NCI-H2029 treated with DMSO at 0.1 percent for 48 hours (cell line): ENCODE results near the gene FAM180B.
"Not testable (repeated sequence)": the region's sequence is repeated elsewhere in the genome, so short reads cannot be mapped to it uniquely, and the experiment has no call there.

ENCODE experiments used
- DNase-seq: peaks from one replicate; lab custom pipeline; 2025; lab: John Stamatoyannopoulos, UW

The FAM180B gene

DNA sequence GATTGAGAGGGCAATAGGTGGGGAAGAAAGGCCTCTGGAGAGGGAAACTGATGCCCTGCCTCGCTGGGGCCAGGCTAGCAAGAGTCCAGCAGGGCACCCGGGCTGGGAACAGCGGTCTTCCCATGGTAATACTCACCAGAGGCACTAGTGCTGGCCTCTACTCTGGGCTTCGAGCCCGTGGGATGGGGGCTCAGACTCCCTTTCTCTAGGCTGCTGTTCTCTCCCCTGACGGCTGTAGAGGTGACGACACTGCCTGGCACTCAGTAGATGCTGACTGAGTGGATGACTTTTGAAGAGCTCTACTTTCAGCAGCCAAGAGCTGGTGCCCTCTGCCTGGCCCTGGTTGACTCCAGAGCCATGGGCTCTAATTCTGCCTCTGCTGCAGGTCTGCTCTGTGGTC lies 8.6 kb downstream of the FAM180B start:
- DNase-seq = no peak

DNA sequence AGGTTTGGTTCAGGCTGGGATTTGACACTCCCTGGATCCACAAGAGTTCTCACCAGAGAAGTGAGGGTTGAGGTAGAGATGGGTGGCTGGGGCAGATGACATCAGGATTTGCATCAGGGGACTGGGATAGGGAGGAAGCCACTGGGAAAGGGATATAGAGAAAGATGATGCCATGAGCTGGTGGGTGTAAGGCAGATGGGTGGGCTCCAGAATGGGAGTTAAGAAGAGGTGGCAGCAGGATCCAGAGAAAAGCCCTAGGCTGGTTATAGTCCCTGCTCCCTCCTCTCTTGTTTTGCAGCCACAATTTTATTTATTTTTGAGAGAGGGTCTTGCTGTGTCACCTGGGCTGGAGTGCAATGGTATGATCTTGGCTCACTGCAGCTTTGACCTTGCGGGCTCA lies 9.5 kb downstream of the FAM180B start:
- DNase-seq = no peak

DNA sequence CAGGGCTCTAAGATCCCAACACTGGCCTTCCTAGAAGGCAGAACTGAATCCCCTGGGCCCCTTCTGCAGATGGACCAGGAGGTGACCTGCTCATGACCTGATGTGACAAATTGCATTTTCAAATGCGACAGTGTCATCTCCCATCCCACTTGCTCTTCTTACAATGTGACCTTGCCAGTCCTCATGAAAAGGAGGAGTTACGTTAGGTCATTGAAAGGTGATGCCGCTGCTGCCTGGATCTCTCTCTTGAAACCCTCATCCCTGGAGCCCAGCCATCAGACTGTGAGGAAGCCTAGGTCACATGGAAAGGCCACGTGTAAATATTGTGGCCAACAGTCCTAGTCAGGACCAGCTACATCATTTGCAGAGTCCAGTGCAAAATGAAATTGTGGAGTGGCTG lies 13.4 kb downstream of the FAM180B start:
- peak; percentile 62 for DNase-seq

- no peak for DNase-seq
Observed at GRCh38 chr11:47603295-47603694, 16.8 kb downstream of the FAM180B start.

DNA sequence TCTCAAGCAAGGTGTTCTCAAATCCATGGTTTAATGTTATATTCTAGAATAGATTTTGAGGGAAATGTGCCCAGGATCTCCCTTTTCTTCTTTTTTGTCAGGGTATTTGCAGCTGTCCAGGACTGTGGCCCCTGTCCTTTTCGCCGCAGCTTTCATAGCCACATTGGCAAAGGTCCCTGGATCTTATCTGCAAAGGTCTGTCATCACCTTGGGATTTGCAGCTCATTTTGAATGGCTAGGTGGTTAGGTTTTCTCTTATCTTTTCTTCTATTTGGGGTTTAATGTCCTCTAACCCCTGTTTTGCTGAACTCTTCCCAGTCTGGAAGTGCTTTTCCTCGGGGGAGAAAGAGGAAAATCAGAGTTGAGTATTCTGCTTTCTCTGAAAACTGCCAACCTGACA lies 19.4 kb downstream of the FAM180B start:
- DNase-seq = no peak

GRCh38 chr11:47606731-47607130 lies 20.3 kb downstream of the FAM180B start:
- DNase-seq = no peak

GRCh38 chr11:47607380-47607779 lies 20.9 kb downstream of the FAM180B start:
- DNase-seq = no peak

GRCh38 chr11:47609675-47610074 lies 23.2 kb downstream of the FAM180B start:
- DNase-seq = no peak

- DNase-seq = no peak
Observed at GRCh38 chr11:47611348-47611794, 24.9 kb downstream of the FAM180B start.

GRCh38 chr11:47615249-47615648 lies 28.8 kb downstream of the FAM180B start:
- no peak for DNase-seq

- no peak for DNase-seq
Observed at GRCh38 chr11:47616726-47617416, 30.4 kb downstream of the FAM180B start.

DNA sequence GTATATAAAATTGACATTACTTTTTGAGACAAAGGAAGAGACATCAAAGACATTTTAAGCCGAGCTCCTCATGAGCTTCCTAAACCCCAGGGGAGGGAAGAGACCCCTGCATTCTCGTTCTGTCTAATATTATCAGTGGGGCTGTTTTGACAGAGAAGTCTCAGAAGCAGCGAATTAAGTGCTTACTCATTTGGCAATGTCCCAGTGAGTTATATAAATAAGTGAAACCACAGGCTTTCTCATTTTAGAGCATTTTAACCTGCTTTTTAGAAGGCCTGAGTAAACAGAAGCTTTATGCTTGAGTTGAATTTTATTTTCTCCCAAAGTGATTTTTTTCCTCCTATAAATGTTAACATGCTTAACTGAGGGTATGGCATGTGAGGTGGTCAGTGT lies 30.9 kb downstream of the FAM180B start:
- DNase-seq = no peak

DNA sequence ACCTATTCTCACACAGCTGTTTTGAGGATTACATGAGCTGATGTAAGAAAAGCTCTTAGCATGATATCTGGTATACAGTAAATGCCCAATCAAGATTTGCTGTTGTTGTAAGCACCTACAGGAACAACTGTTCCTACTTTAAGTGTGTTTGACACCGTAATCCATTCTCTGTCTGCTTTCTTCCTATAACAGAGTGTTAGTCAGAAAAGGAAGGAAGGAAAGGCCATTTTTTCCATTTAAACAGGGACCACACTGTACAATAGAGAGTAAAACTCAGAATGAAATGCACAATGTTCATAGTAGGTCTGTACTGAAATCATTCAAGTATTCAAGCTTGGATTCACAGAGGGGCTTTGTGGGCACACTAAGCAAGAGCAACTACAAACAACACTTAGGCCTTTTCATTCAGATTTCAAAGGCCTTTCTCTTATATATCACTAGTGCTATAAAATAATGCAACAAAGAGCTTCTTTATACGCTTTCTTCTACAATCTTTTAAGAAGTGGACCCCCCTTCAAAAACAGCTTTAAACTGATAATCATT lies 34.4 kb downstream of the FAM180B start:
- DNase-seq = no peak

DNA sequence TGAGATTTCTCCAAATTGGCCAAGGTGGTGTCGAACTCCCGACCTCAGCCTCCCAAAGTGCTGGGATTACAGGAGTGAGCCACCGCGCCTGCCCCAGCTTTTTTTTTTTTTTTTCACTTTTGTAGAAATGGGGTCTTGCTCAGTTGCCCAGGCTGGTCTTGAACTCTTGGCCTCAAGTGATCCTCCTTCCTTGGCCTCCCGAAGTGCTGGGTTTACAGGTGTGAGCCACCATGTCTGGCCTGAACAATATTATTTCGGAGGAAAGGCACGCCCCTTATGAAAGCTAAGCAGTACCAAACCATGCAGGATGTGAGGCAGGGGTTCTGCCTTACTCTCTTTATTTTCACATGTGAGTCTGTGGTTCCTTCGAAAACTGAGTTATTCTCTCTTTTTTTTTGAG lies 39.8 kb downstream of the FAM180B start:
- DNase-seq = no peak

DNA sequence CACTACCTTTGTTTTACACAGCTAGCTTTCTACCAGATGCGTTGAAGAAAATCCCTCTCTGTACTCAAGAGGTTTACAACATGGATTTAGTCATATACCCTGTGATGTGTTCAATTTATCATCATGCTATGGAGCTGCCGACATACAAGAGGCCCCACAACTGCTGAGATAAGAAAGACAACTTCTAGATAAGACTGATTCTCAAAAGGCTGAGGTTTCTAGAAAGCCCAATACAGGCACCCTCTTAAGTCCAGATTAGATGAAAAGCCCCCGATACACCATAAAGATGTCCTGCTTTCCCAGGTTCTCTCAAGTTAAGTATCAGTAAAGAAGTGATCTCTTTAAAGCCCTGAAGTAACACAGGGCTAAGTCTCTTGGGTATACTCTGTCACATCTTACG lies 41.5 kb downstream of the FAM180B start:
- DNase-seq = no peak

DNA sequence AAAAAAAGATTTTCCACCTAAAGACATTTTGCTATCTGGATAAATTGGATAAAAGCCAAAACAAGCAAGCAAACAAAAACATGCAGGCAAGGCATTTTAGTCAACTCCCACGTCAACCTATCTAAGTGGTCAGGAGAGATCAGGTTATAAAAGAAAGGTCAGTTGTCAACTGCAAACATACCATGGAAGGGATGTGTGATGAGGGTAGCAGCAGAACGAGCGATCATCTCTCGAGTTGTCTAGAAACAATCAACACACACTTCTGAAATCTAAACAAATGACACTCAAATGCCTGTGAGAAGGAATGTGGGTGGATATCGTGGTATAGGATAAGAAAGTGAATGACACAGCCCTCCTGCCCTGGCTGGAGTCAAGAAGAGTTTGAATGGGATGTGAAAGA lies 45.0 kb downstream of the FAM180B start:
- peak; percentile 18 for DNase-seq

DNA sequence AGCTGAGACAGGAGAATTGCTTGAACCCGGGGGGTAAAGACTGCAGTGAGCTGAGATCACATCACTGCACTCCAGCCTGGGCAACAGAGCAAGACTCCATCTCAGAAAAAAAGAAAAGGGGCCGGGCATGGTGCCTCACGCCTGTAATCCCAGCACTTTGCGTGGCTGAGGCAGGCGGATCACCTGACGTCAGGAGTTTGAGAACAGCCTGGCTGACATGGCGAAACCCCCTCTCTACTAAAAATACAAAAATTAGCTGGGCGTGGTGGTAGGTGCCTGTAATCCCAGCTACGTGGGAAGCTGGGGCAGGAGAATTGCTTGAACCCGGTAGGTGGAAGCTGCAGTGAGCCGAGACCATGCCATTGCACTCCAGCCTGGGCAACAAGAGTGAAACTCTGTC lies 49.9 kb downstream of the FAM180B start:
- not testable (repeated sequence) for DNase-seq
